RWPE1 (cell line): Measurements from ENCODE around the gene SNTG2.

ENCODE experiments used
- CTCF ChIA-PET: fragments of 350-600 bp; sonication (Branson Sonifier 250); formaldehyde crosslinking; extraction: SDS; loops from one replicate; lab custom pipeline; 2021; lab: Yijun Ruan, JAX
- POLR2A ChIA-PET: fragments of 400-600 bp; formaldehyde crosslinking; extraction: SDS; loops from one replicate; lab custom pipeline; 2020; ENCODE audit warnings: antibody characterized with exemption; ENCODE audit not compliant: low non-redundant PET; lab: Yijun Ruan, JAX
- DNase-seq: peaks from one replicate; pipeline ENCODE4 v3.0.0; 2012; ENCODE audit warnings: low spot score
- H3K27ac ChIP-seq: fragments of 450-650 bp; 2 replicates; pipeline ENCODE4 v1.5.1; 2017
- TF ChIP-seq, protein P1 (sequence below): fragments of 450-650 bp; conservative IDR thresholded peaks from 2 replicates; pipeline ENCODE4 v1.5.1; 2017; ENCODE audit warnings: low read depth, mild to moderate bottlenecking

Gene SNTG2

DNA sequence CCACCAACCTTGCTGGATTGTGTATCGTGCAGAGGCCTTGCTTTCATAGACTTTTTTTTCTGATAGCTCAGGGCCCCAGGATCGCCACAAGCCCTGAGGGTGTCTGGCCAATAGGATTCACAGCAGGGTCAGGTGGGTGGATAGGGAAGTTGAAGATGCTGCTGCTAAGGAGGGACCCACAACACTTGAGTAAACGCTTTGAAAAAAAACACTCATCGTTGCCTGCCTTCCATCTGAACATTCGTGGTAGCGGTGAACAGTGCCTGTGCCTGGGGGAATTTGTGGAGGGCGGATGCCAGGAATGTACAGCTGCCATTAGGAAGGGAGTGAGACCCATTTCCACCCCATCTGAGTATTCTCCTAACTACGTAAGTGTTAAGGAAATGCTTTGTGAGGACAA is 358.0 kb downstream of the SNTG2 start:
- no peak overlapping the region for H3K27ac ChIP-seq
- POLR2A ChIA-PET, result no interaction called here
- CTCF ChIA-PET, result no interaction called here
- no peak for DNase-seq
- TF ChIP-seq, protein P1, sequence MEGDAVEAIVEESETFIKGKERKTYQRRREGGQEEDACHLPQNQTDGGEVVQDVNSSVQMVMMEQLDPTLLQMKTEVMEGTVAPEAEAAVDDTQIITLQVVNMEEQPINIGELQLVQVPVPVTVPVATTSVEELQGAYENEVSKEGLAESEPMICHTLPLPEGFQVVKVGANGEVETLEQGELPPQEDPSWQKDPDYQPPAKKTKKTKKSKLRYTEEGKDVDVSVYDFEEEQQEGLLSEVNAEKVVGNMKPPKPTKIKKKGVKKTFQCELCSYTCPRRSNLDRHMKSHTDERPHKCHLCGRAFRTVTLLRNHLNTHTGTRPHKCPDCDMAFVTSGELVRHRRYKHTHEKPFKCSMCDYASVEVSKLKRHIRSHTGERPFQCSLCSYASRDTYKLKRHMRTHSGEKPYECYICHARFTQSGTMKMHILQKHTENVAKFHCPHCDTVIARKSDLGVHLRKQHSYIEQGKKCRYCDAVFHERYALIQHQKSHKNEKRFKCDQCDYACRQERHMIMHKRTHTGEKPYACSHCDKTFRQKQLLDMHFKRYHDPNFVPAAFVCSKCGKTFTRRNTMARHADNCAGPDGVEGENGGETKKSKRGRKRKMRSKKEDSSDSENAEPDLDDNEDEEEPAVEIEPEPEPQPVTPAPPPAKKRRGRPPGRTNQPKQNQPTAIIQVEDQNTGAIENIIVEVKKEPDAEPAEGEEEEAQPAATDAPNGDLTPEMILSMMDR, result no peak

GRCh38 chr2:1309507-1309906 is 358.9 kb downstream of the SNTG2 start:
- POLR2A ChIA-PET, result no interaction called here
- DNase-seq, result no peak

DNA sequence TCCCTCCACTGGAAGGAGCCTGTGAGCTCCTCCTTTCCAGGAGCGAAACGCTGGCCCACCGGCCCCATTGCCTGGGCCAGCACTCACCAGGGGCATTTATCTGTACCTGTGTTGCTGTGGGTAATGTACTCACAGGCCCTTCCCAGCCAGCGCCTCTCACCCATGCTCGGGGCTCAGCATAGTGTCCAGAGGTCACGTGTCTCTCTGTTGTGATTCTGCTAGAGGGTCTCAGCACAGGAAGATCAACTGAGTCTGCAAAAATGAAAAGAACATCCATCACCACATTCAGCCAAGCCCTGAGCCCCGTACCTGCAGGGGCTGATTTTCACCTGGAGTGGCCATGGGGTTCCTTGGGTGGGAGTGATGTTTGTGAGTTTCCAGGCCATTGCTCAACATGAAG is 359.6 kb downstream of the SNTG2 start:
- TF ChIP-seq, protein P1, result no peak
- POLR2A ChIA-PET, result no interaction called here
- no peak overlapping the region for H3K27ac ChIP-seq
- CTCF ChIA-PET, result no interaction called here
- DNase-seq, result no peak

More at GRCh38 chr2:1309507-1309906, 358.9 kb downstream of the SNTG2 start:
- TF ChIP-seq, protein P1, result no peak
- CTCF ChIA-PET, result no interaction called here
- no peak overlapping the region for H3K27ac ChIP-seq

GRCh38 chr2:1310866-1311265 is 360.2 kb downstream of the SNTG2 start:
- TF ChIP-seq, protein P1, result no peak
- H3K27ac ChIP-seq, result no peak overlapping the region
- ChIA-PET POLR2A (no interaction called here), CTCF (no interaction called here)
- DNase-seq, result no peak

DNA sequence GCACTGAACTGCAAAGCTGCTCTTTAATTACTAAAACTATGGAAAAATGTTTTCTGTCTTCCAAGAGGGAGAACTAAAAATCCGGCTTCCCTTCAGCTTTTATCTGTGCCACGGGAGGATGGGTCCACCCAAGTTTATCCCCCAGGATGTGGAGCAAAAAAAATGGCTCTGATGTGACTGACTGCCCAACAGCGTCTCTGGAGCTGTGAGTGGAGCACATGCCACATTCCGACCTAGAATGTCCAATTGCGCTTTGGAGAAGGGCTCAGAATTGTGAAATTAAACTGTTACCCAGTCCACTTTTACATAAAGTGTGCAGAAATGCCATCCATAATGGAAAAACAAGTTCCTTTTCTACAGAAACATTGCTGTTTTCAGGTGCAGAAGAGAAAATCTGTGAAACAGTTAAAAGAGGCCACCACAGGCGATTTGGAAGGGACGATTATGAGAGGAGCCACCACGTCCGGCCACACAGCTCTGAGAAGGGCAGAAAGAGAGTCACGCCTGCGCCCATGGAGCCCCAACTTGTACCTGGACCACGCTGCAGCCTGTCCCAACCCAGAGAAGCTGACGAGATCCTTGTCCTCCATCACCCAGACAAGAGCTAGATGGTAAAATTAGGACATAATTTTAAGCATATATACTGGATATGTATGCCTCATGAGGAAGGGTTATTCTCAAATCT is 362.7 kb downstream of the SNTG2 start:
- ChIA-PET CTCF (no interaction called here), POLR2A (no interaction called here)
- no peak overlapping the region for H3K27ac ChIP-seq
- TF ChIP-seq, protein P1, result no peak
- DNase-seq, result no peak

DNA sequence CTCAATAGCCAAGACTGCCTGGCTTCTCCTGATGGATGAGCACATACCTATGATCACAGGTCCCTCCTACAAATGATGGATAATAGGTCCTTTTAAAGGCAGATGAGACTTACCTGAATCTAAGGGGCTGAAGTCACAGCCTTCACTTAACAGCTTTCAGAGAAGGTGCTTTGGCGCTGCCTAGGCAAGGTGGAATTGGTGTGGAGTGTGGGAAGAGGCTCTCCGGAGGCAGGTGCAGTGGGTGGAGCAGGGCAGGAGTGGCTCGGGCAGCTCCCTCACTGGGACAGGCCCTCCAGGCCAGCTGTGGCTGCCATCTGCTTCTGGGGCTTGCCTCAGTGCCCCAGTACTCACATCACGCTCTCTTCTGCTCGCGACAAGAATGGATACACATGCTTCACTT is 363.6 kb downstream of the SNTG2 start:
- DNase-seq, result no peak
- POLR2A ChIA-PET, result no interaction called here
- TF ChIP-seq, protein P1, result no peak
- no peak overlapping the region for H3K27ac ChIP-seq
- CTCF ChIA-PET, result no interaction called here
